Lower leg skin (tissue), 3 donors: ENCODE data around the gene TAF6L.

Experiments used
- CTCF ChIP-seq, 3 donors: fragments of 450-650 bp; IDR thresholded peaks; one replicate each; pipeline ENCODE4 v1.5.1; 2016; ENCODE audit warnings: antibody characterized with exemption in 3 of 3, mild to moderate bottlenecking in 3 of 3, moderate library complexity in 2 of 3
- POLR2A ChIP-seq, 2 donors: fragments of 450-650 bp; IDR thresholded peaks; one replicate each; pipeline ENCODE4 v1.6.1; 2016 to 2017; ENCODE audit warnings: antibody characterized with exemption in 2 of 2, mild to moderate bottlenecking in 1 of 2, moderate library complexity in 1 of 2

GRCh38 chr11:62816557-62816956, 45.4 kb downstream of the TAF6L start:
- TF ChIP-seq CTCF (IDR thresholded peaks at IDR 0.05) (no peak), POLR2A (IDR thresholded peaks at IDR 0.05) (no peak)
